Ammon's horn (tissue), 1 donor: ENCODE data around the gene RPL35A.
"Not testable (repeated sequence)": the region's sequence is repeated elsewhere in the genome, so short reads cannot be mapped to it uniquely, and the experiment has no call there.

Experiments
- DNase-seq: peaks from one replicate; pipeline ENCODE4 v3.0.0-alpha.2; 2016; ENCODE audit warnings: low spot score

RPL35A gene

GRCh38 chr3:197949778-197950676 is at the start of gene RPL35A:
Gene RPL35A, plus strand, starts transcription at chr3:197950190. Its CDS starts 778 bp downstream, at chr3:197950968.
- DNase-seq = peak; percentile 94

GRCh38 chr3:197901626-197902025 is 48.4 kb upstream of the RPL35A start:
- no peak for DNase-seq

- DNase-seq = peak; percentile 94
These were observed 43.8 kb upstream of the RPL35A start for GRCh38 chr3:197906023-197906849.

GRCh38 chr3:197906850-197907187 is 43.2 kb upstream of the RPL35A start:
- no peak for DNase-seq

- DNase-seq = no peak
These were observed 42.8 kb upstream of the RPL35A start for GRCh38 chr3:197907196-197907595.

- DNase-seq = not testable (repeated sequence)
These were observed 41.4 kb upstream of the RPL35A start for GRCh38 chr3:197908550-197908949.

GRCh38 chr3:197908957-197909701 is 40.9 kb upstream of the RPL35A start:
- no peak for DNase-seq

- peak; percentile 20 for DNase-seq
These were observed 37.1 kb upstream of the RPL35A start for GRCh38 chr3:197912741-197913476.

- DNase-seq = no peak
These were observed 36.2 kb upstream of the RPL35A start for GRCh38 chr3:197913641-197914380.

- not testable (repeated sequence) for DNase-seq
These were observed 28.3 kb upstream of the RPL35A start for GRCh38 chr3:197921429-197922275.

GRCh38 chr3:197926418-197926817 is 23.6 kb upstream of the RPL35A start:
- no peak for DNase-seq

- DNase-seq = not testable (repeated sequence)
These were observed 22.4 kb upstream of the RPL35A start for GRCh38 chr3:197927578-197927977.

- DNase-seq = no peak
These were observed 13.1 kb upstream of the RPL35A start for GRCh38 chr3:197936819-197937384.

- DNase-seq = no peak
These were observed 9.1 kb upstream of the RPL35A start for GRCh38 chr3:197940745-197941384.

- DNase-seq = peak; percentile 39
These were observed 6.9 kb upstream of the RPL35A start for GRCh38 chr3:197942956-197943556.

- no peak for DNase-seq
These were observed 706 bp upstream of the RPL35A start for GRCh38 chr3:197949191-197949777.

- DNase-seq = no peak
These were observed 679 bp downstream of the RPL35A start for GRCh38 chr3:197950677-197951061.

GRCh38 chr3:197951392-197951990 is 1.5 kb downstream of the RPL35A start:
- DNase-seq = no peak
